Astrocyte of the spinal cord (primary cell): ENCODE results near the gene SLC51A.
"Not testable (repeated sequence)": the region's sequence is repeated elsewhere in the genome, so short reads cannot be mapped to it uniquely, and the experiment has no call there.

Experiments used
- DNase-seq: peaks from one replicate; pipeline ENCODE4 v3.0.0; 2011; ENCODE audit warnings: low read depth, low spot score
- H3K4me3 ChIP-seq: 2 replicates; pipeline ENCODE4 v1.5.1; 2011; ENCODE audit warnings: low read depth, mild to moderate bottlenecking, low read length, moderate library complexity
- CTCF ChIP-seq: IDR thresholded peaks from 2 replicates; pipeline ENCODE4 v1.5.1; 2012; ENCODE audit warnings: low read depth, mild to moderate bottlenecking, low read length, inconsistent platforms
- in situ Hi-C: cut with HindIII; loops from 2 replicates; pipeline ENCODE4 v1.10.0; 2017; ENCODE audit warnings: low sequenced_read_pairs

SLC51A gene

GRCh38 chr3:196207833-196208607 lies 8.3 kb upstream of the SLC51A start:
- no peak for TF ChIP-seq CTCF
- in situ Hi-C loops = no loop called here
- no peak for DNase-seq

GRCh38 chr3:196208942-196209695 lies 7.2 kb upstream of the SLC51A start:
- in situ Hi-C loops = no loop called here
- no peak overlapping the region for H3K4me3 ChIP-seq
- DNase-seq = no peak
- no peak for TF ChIP-seq CTCF

More at GRCh38 chr3:196207833-196208607, 8.3 kb upstream of the SLC51A start:
- H3K4me3 ChIP-seq = peak overlapping the region; percentile 40

- H3K4me3 ChIP-seq, DNase-seq, in situ Hi-C loops: not testable (repeated sequence)
Measured at GRCh38 chr3:196209944-196210672, 6.2 kb upstream of the SLC51A start.

GRCh38 chr3:196210673-196211556 lies 5.4 kb upstream of the SLC51A start, which contains the start of gene ZDHHC19:
Gene ZDHHC19 (minus strand): TSS chr3:196211400. CDS start chr3:196211315, 85 bp downstream.
- in situ Hi-C loops = no loop called here
- no peak for TF ChIP-seq CTCF
- no peak for DNase-seq
- no peak within 1 kb of the TSS for H3K4me3 ChIP-seq

- in situ Hi-C loops = no loop called here
- no peak for DNase-seq
- no peak for TF ChIP-seq CTCF
- H3K4me3 ChIP-seq = no peak overlapping the region
Measured at GRCh38 chr3:196214783-196215441, 1.4 kb upstream of the SLC51A start.

GRCh38 chr3:196215493-196216020 lies 777 bp upstream of the SLC51A start:
- TF ChIP-seq CTCF = no peak
- H3K4me3 ChIP-seq = no peak overlapping the region
- in situ Hi-C loops = no loop called here
- DNase-seq = no peak
